H1 (cell line): Measurements from ENCODE around the gene LRRK1. TPM values are rescaled to one million over a fixed set of nuclear protein-coding genes. Genes with fewer than 3 reads are reported as not detected.

Experiments
- CTCF ChIA-PET: fragments of 300-600 bp; sonication (Branson Sonifier 250); formaldehyde crosslinking; loops from one replicate; lab custom pipeline; 2021; ENCODE audit not compliant: partially characterized antibody; lab: Charles Lee
- POLR2A ChIA-PET: fragments of 300-600 bp; sonication (Branson Sonifier 250); formaldehyde crosslinking; loops from one replicate; lab custom pipeline; 2021; ENCODE audit warnings: inconsistent platforms; ENCODE audit not compliant: partially characterized antibody; lab: Charles Lee
- DNase-seq, 2 experiments: peaks; one replicate each; pipeline versions ENCODE4 v3.0.0 to v3.0.0-alpha.2; 2010 to 2022; ENCODE audit warnings: low spot score in 2 of 2, low read depth in 1 of 2, mixed read lengths in 1 of 2
- FAIRE-seq: peaks from 2 replicates; lab custom pipeline; 2011; peaks lifted over from hg19 to GRCh38; lab: Jason Lieb, UNC
- H2AFZ ChIP-seq: 2 replicates; pipeline ENCODE4 v1.8.1; 2012; ENCODE audit warnings: low read length, inconsistent platforms
- H2AK5ac ChIP-seq: 2 replicates; pipeline ENCODE4 v1.6.1; 2013; ENCODE audit warnings: low read depth, low read length
- H2BK120ac ChIP-seq: replicated peaks from 2 replicates; pipeline ENCODE3; 2013; ENCODE audit warnings: low read depth, low read length, inconsistent platforms
- H2BK12ac ChIP-seq: 2 replicates; pipeline ENCODE4 v1.6.1; 2013; ENCODE audit warnings: low read depth, low read length
- H2BK15ac ChIP-seq: 2 replicates; pipeline ENCODE4 v1.6.1; 2013; ENCODE audit warnings: low read length
- H2BK20ac ChIP-seq: 2 replicates; pipeline ENCODE4 v1.6.1; 2013; ENCODE audit warnings: low read length
- H2BK5ac ChIP-seq: 2 replicates; pipeline ENCODE4 v1.6.1; 2013; ENCODE audit warnings: low read depth, low read length
- H3K14ac ChIP-seq: 2 replicates; pipeline ENCODE4 v1.6.1; 2013; ENCODE audit warnings: inconsistent platforms; ENCODE audit not compliant: insufficient read length
- H3K18ac ChIP-seq: 2 replicates; pipeline ENCODE4 v1.6.1; 2013; ENCODE audit warnings: low read length; ENCODE audit errors: extremely low read depth
- H3K23ac ChIP-seq: 2 replicates; pipeline ENCODE4 v1.6.1; 2013; ENCODE audit warnings: inconsistent platforms; ENCODE audit not compliant: insufficient read length
- H3K23me2 ChIP-seq: 2 replicates; pipeline ENCODE4 v1.6.1; 2013; ENCODE audit warnings: low read depth, low read length
- H3K27ac ChIP-seq: 2 replicates; pipeline ENCODE4 v1.6.1; 2011; ENCODE audit warnings: low read depth, low read length, inconsistent platforms
- H3K27me3 ChIP-seq, 4 experiments: replicated peaks in 1 of 4; 1 replicate in 1 of 4; 2 replicates in 3 of 4; pipeline versions ENCODE4 v1.6.1 to v1.8.1; 2011 to 2013; ENCODE audit warnings: low read length in 3 of 4, mild to moderate bottlenecking in 3 of 4, inconsistent platforms in 2 of 4, mixed read lengths in 2 of 4, moderate library complexity in 1 of 4; ENCODE audit not compliant: control insufficient read depth in 3 of 4, insufficient read depth in 3 of 4; ENCODE audit errors: extremely low read depth in 1 of 4
- H3K36me3 ChIP-seq, 4 experiments: 2 replicates each; pipeline versions ENCODE4 v1.6.1 to v1.8.1; 2011 to 2013; ENCODE audit warnings: mild to moderate bottlenecking in 4 of 4, low read length in 3 of 4, moderate library complexity in 2 of 4, control low read depth in 1 of 4, inconsistent platforms in 1 of 4; ENCODE audit not compliant: insufficient read depth in 4 of 4, control insufficient read depth in 2 of 4
- H3K4ac ChIP-seq: replicated peaks from 2 replicates; pipeline ENCODE3; 2013; ENCODE audit warnings: low read length, low read depth, mixed read lengths, inconsistent platforms; ENCODE audit not compliant: insufficient read length
- H3K4me1 ChIP-seq, 4 experiments: replicated peaks in 1 of 4; 1 replicate in 1 of 4; 2 replicates in 3 of 4; pipeline versions ENCODE4 v1.6.1 to v1.8.1; 2011 to 2013; ENCODE audit warnings: low read length in 3 of 4, inconsistent platforms in 2 of 4, mixed read lengths in 1 of 4; ENCODE audit not compliant: insufficient read depth in 4 of 4, control insufficient read depth in 3 of 4
- H3K4me2 ChIP-seq, 2 experiments: 2 replicates each; pipeline versions ENCODE4 v1.6.1 to v1.8.1; 2011 to 2013; ENCODE audit warnings: low read depth in 2 of 2, low read length in 2 of 2, control low read depth in 1 of 2, inconsistent platforms in 1 of 2, mild to moderate bottlenecking in 1 of 2; ENCODE audit not compliant: insufficient read depth in 1 of 2
- H3K4me3 ChIP-seq, 4 experiments: fragments of 200-600, 300-600 bp in 1 of 4; sonication (generic), shearing (Covaris generic), sonication (Bioruptor Twin) in 1 of 4; 2 replicates each; pipeline versions ENCODE4 v1.5.1 to v1.8.1; 2011 to 2016; ENCODE audit warnings: low read length in 4 of 4, low read depth in 3 of 4, control low read depth in 2 of 4, inconsistent platforms in 2 of 4, mild to moderate bottlenecking in 2 of 4, mixed read lengths in 1 of 4, moderate library complexity in 1 of 4; ENCODE audit not compliant: insufficient read depth in 2 of 4; ENCODE audit errors: extremely low read depth in 1 of 4
- H3K56ac ChIP-seq: replicated peaks from 2 replicates; pipeline ENCODE3; 2013; ENCODE audit warnings: low read depth, mild to moderate bottlenecking, mixed read lengths, low read length, inconsistent platforms; ENCODE audit not compliant: insufficient read length
- H3K79me1 ChIP-seq: 2 replicates; pipeline ENCODE4 v1.6.1; 2013; ENCODE audit warnings: low read depth, low read length, control low read depth
- H3K79me2 ChIP-seq, 2 experiments: 2 replicates each; pipeline versions ENCODE4 v1.6.1 to v1.8.1; 2012 to 2013; ENCODE audit warnings: low read length in 2 of 2, mild to moderate bottlenecking in 2 of 2, inconsistent platforms in 1 of 2; ENCODE audit not compliant: insufficient read depth in 2 of 2, control insufficient read depth in 1 of 2
- H3K9ac ChIP-seq, 4 experiments: replicated peaks in 1 of 4; 1 replicate in 1 of 4; 2 replicates in 3 of 4; pipeline versions ENCODE4 v1.6.1 to v1.8.1; 2011 to 2013; ENCODE audit warnings: low read depth in 3 of 4, low read length in 3 of 4, control low read depth in 2 of 4, mild to moderate bottlenecking in 2 of 4, moderate library complexity in 2 of 4, inconsistent platforms in 1 of 4; ENCODE audit errors: extremely low read depth in 1 of 4
- H3K9me3 ChIP-seq, 2 experiments: 2 replicates each; pipeline versions ENCODE4 v1.6.1 to v1.8.1; 2012 to 2013; ENCODE audit warnings: mild to moderate bottlenecking in 2 of 2, moderate library complexity in 2 of 2, control low read depth in 1 of 2, inconsistent platforms in 1 of 2, low read depth in 1 of 2, low read length in 1 of 2, mixed read lengths in 1 of 2; ENCODE audit not compliant: insufficient read depth in 2 of 2
- H4K20me1 ChIP-seq, 2 experiments: replicated peaks in 1 of 2; 2 replicates each; pipeline versions ENCODE3 to v1.8.1; 2011 to 2013; ENCODE audit warnings: inconsistent platforms in 2 of 2, low read length in 2 of 2, mild to moderate bottlenecking in 1 of 2; ENCODE audit not compliant: insufficient read depth in 2 of 2, control insufficient read depth in 1 of 2
- H4K5ac ChIP-seq: 2 replicates; pipeline ENCODE4 v1.6.1; 2013; ENCODE audit warnings: low read length, low read depth, mixed read lengths, inconsistent platforms; ENCODE audit not compliant: insufficient read length
- H4K8ac ChIP-seq: 2 replicates; pipeline ENCODE4 v1.8.0; 2013; ENCODE audit warnings: mild to moderate bottlenecking, moderate library complexity, low read length, inconsistent platforms; ENCODE audit not compliant: insufficient read depth; ENCODE audit errors: extremely low read depth
- H4K91ac ChIP-seq: replicated peaks from 2 replicates; pipeline ENCODE3; 2013; ENCODE audit warnings: low read length, mixed read lengths, inconsistent platforms; ENCODE audit not compliant: insufficient read length
- SP1 ChIP-seq: IDR thresholded peaks from 2 replicates; pipeline ENCODE4 v1.6.1; 2011; ENCODE audit warnings: low read depth, low read length
- TAF1 ChIP-seq: IDR thresholded peaks from 2 replicates; pipeline ENCODE4 v1.6.1; 2011; ENCODE audit warnings: mild to moderate bottlenecking, low read depth, low read length
- WGBS, 2 experiments: shearing (Covaris generic) in 1 of 2; methylation state at CpG; one replicate each; pipeline versions ENCODE4 v1.1.6 to v1.1.7; 2013 to 2015; ENCODE audit warnings: low lambda C conversion rate in 2 of 2, mixed read lengths in 2 of 2, inconsistent platforms in 1 of 2, low coverage in 1 of 2, missing lambda C conversion rate in 1 of 2; ENCODE audit not compliant: insufficient replicate concordance in 2 of 2, insufficient coverage in 1 of 2, insufficient read length in 1 of 2; ENCODE audit errors: extremely low coverage in 1 of 2, missing lambda C conversion rate in 1 of 2; 5-methylcytosine and 5-hydroxymethylcytosine counted together
- polyA plus RNA-seq, 7 experiments: library from polyadenylated mRNA; depleted of rRNA in 3 of 7; stranded (reverse) in 5 of 7; unstranded in 2 of 7; fragments of >200 nt in 5 of 7; fragments of 200-250 nt in 2 of 7; gene quantifications; 1 replicate in 5 of 7; 2 replicates in 1 of 7; 4 replicates in 1 of 7; pipeline versions ENCODE4 v1.2.1 to v1.2.3, GENCODE V29; 2011 to 2013; ENCODE audit warnings: missing spikeins in 2 of 7, mixed read lengths in 2 of 7
- total RNA-seq: library from RNA; stranded (reverse); fragmentation: NEBNext Ultra II Directional; extraction: Animal tissue kit (Norgen Biotek cat#: 25700); gene quantifications from 2 replicates; pipeline ENCODE4 v1.2.1, GENCODE V29; 2021

LRRK1 gene
- total and polyA plus RNA-seq, 2 of the 8 experiments (the other 6 are each of a cell fraction or from before 2014, with no cell fraction given): 1.2 to 3.6 TPM

GRCh38 chr15:101078669-101079323, 159.6 kb downstream of the LRRK1 start:
- TF ChIP-seq SP1 (no peak), TAF1 (0 out of 2 replicates have a peak, but pooled peaks have one; percentile 15)
- TF ChIP-seq, all 59 proteins: peak for 1
- 82% methylated on average over 13 of the region's 16 CpGs; no CpG with 5 or more reads in 1 of the 2 experiments for WGBS, 2 experiments
- Histone ChIP-seq H2BK5ac (peak overlapping the region; percentile 100), H2AFZ (no peak overlapping the region), H3K79me1 (no peaks in the 10 kb centered on the region), H3K4me2 (peak overlapping the region in 1 of 2 experiments; percentile 54; a peak in 2 of 4 replicates), H2AK5ac (peak overlapping the region; percentile 96), H4K91ac (peak overlapping the region; percentile 99), H3K9me3 (no peaks in the 10 kb centered on the region), H3K4ac (peak overlapping the region; percentile 99), H3K4me3 (no peak overlapping the region), H2BK12ac (peak overlapping the region; percentile 97), H3K9ac (no peak overlapping the region), H3K79me2 (no peaks in the 10 kb centered on the region), H3K23ac (no peak overlapping the region), H3K27ac (peak overlapping the region; percentile 84; the same call in 1 of the 2 replicates), H3K14ac (peak overlapping the region; percentile 1), H3K36me3 (no peaks in the 10 kb centered on the region), H4K5ac (peak overlapping the region; percentile 95), H2BK15ac (peak overlapping the region; percentile 36; the same call in 1 of the 2 replicates), H4K8ac (peak overlapping the region; percentile 82), H2BK20ac (peak overlapping the region; percentile 77), H4K20me1 (no peaks in the 10 kb centered on the region), H3K27me3 (peaks cover 0 to 2% (median 0%) of the 10 kb centered on the region in 4 experiments; a peak in 1 of 7 replicates), H3K4me1 (peaks cover 6 to 26% (median 12%) of the 10 kb centered on the region in 4 experiments), H3K18ac (peak overlapping the region; percentile 89), H3K23me2 (no peaks in the 10 kb centered on the region), H2BK120ac (peak overlapping the region; percentile 84), H3K56ac (peak overlapping the region; percentile 66)
- POLR2A ChIA-PET: interaction anchor here (1.3 to 2.6 kb wide), 4 partner anchors 8 to 188 kb away, joined by 4 to 13 read pairs (median 8); no protein-coding TSS in a partner anchor
- no peak for FAIRE-seq
- no peak for DNase-seq
- CTCF ChIA-PET: interaction anchor here (1.1 to 1.4 kb wide), 5 partner anchors 9 to 63 kb away, joined by 3 to 7 read pairs (median 4); no protein-coding TSS in a partner anchor
